OCI-M2 (cell line): ENCODE results near the gene LRRC1.

ENCODE experiments used
- DNase-seq: peaks from one replicate; lab custom pipeline; 2025; ENCODE audit not compliant: unreplicated experiment; lab: John Stamatoyannopoulos, UW

The LRRC1 gene

DNA sequence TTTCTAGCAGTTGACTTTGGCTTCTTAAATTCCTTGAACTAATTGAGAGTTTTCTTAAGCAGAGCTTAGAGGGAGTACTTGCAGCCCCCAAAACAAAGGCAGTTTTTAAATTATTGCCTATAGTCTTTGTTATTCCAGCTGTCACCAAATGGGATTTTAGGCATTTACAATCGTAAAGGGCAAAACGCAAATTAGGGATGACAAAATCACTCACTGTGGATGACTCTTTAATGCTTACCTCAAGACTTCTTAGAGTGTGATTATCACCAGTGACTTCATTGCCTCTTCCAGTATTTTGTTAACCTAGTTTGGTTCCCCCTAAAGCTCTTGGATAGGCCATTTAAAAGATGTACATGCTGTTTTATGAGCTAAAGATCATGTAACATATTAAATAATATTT lies 126.8 kb downstream of the LRRC1 start:
- DNase-seq, result no peak

DNA sequence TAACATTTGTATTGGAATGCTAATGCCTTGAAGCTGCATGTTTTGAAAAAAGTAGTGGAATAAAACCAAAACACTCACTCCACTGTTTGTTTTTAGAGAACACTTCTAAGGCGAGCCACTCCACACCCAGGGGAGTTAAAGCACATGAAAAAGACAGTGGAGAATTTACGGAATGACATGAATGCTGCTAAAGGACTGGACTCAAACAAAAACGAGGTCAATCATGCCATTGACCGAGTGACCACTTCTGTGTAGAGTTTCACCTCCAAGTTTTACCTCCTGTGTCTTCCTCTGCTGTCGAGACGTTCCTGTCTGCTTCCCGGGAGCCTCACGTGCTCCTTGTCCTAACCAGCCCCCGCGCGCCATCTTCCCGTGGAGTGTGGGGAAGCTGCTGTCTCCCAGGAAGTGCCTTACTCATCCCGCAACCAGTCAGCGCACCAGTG lies 127.8 kb downstream of the LRRC1 start:
- DNase-seq, result no peak

DNA sequence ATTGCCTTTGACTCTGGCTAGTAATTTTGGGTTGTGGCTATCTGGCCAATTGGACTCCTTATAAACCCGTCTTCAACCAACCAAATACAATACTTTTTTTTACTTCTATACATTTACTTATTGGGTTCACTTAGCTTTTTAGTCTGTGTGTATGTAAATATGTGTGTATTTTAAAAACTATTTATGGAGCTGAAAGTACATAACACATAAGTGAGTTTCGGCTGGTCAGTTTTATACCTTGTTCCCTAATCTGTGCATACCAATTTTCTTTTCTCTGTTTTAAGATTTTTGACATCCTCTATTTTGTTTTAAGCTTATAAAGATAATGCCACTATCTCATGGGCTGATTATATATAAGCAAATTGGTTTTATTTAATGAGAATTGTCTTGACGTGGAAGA lies 129.5 kb downstream of the LRRC1 start:
- no peak for DNase-seq

DNA sequence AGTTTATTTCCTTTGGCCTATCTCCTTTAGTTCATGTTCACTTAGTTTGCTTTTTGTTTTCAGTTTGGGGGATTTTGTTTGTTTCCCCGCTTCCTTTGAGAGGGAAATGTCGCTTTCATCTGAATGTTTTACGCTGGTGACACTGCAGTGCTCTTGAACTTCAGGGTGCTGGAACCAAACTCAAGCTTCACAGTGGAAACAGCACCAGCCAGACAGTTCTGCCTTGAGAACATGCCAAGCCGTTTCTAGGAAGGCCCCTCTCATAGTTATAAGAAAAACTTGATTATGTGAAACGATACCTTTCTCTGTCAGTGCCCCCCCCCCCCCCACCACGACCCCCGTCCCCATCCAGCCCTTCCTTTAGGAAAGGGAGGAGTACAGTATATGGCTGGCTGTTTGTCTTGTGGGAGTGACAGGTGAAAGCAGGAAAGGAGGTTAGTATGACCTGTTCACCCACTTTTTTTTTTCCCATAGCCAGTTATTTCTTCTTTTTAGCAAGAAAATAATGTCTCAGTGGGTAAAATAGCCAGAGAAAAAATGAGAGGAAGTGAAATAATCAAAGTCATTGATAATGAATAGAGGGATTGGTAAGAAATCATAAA lies 130.1 kb downstream of the LRRC1 start:
- no peak for DNase-seq

DNA sequence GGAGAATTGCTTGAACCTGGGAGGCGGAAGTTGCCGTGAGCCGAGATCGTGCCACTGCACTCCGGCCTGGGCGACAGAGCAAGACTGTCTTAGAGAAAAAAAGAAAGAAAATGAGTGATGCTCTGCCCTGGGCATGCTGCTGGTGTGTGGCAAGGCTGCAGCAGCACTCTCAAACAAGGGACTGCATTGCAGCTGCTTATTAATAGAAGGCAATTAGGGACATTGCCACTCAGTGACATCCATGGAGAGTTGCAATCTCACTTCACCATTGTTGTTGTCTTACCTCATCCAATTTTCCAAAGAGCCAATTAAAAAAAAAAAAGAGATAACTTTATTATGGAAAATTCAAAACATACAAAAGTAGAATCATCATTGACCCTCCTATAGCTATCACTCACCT lies 131.1 kb downstream of the LRRC1 start:
- no peak for DNase-seq

DNA sequence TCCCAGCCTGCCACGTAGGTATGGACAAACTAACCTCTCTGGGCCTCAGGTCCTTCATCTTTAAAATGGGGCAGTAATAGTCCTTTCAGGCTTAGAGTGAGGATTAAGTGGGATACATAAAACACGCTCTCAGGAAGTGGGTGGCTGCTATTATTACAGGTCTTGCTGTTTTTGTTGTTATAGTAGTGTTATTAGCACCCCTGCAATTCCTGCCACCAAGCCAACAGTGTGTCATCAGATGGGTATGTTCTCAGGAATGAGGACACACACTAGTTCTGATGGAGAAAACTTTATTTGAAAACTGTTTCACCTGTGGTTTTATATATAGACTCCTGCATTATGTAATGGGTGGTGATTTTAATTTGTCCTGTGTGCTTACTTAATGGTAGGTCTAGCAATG lies 131.7 kb downstream of the LRRC1 start:
- no peak for DNase-seq

DNA sequence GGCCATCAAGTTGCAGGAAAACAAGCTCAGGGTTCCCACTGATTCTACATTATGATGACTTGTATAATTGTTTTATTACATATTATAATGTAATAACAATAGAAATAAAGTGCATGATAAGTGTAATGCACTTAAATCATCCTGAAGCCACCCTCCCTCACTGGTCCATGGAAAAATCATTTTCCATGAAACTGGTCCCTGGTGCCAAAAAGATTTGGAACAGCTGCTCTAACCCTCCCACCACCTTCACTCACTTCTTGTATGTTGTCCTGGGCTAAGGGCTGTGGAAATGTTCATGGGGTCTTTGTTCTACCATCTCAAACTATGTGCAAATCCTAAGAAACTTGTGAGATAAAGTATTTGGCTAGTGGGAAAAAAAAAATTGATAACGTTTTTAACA lies 133.8 kb downstream of the LRRC1 start:
- no peak for DNase-seq

DNA sequence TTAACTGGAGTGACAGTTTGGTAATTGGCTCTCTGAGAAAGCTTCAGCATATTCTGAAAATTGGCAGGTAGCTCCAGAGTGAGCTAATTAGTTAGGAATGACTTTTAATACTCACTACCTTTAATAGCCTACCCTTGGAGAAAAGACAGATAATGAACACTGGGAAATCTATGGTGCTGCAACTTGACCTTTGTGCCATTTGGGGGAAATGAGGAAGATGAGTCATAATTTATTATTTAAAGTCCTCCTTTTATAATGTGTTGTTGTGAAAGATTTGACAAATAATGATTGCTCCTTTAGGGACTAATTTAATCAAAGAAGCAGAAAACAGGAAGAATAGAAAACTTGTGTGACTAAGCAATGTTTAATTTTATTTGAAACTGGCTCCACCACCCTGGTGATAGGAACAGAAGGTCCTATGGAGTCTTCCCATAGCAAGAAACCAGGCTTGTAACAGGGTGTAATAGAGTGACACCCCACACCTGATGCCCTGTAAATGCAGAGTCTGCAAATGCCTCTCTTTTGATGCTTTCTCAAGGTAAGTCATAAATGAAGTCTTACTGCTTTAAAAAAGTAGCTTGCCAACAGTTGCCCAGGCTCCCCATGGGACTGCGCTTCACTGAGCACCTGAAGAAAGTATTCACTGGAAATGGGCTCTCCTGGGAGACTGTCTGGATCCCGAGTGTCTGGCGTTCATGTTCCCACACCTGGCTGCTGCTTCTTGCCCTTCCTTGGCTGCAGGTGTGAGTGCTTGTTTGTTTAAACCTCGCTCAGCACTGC lies 134.4 kb downstream of the LRRC1 start:
- no peak for DNase-seq

DNA sequence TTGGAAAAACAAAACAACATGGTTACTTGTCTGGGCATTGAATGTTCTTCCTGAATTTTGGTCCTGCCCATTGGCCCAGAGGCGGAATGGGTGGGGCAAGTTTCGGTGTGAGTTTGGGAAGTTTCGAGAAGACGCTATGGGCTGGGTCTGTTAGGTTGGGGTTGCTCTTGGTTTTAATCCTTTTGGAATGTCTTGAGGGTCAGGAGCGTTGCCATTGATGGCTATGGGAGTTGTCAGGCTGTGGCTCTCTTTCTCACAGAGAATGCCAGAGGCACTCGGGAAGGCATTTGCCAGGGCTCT lies 135.0 kb downstream of the LRRC1 start:
- DNase-seq, result no peak

DNA sequence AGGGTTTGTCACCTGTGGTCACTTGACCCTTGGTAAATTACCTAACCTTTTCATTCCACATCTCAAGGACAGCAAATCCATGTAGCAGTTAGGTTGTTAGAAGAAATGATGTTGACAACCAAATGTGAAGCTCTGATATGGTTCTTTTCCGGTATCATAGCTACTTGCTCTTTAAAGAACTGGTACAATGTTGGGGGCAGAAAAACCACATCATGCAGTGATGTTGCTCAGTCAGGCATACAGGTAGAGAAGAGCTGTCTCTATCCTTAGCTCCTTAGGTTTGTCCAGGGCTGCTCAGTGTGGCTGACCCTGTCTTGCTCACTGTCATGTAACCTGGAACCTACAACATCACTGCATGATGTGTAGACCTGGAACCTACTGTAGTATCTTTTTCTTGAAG lies 135.5 kb downstream of the LRRC1 start:
- no peak for DNase-seq

DNA sequence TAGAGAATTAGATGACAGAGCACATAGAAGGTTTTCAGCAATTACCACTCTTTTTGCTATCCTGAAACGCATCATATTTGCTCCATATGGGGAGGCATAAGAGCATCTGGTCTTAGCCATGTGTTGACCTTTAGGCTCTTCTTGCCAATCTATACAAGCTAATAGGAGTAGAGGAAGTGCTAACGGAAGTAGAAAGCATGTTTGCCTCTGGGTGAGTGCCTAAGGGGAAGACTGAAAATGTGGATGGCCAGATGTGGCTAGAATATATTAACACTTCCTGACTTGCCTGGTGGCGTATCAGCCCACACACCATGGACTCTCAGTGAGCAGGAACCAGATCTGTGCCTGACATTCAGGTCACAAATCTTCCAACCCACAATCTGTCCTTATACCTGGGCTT lies 136.3 kb downstream of the LRRC1 start:
- no peak for DNase-seq

DNA sequence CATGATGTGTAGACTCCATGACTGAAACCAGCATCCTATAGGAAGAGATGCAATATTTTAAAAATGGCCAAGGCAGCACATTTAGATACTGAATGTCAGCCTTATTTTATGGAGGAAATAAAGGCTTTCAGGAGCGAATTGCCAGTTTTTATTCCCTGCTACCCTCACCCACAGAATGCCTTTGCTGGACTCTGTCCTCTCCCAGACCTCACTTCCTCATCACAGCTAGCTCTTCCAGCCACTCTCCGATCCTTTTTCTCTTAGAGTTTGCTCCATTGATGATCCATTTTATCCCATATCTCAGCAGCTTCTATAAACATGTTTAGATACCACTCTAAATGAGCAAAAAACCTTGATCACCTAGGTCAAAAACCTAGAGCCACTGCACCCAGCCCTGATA lies 137.7 kb downstream of the LRRC1 start:
- no peak for DNase-seq

DNA sequence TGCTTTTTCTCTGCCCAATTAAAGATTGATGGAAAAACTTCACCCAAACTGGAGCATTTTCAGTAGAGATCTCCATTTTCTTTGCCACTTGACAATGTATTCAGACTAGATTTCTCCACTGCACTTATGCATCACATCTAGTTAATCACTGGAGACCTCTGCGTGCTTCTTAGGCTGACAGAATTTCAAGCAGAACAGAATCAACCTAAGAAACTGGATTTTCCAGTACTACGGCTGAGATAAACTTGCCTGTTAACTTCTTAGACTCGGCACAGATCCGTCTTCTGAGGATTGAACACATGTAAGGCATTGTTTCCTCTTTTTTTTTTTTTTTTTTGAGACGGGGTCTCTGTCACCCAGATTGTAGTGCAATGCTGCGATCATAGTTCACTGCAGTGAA lies 139.2 kb downstream of the LRRC1 start:
- no peak for DNase-seq

DNA sequence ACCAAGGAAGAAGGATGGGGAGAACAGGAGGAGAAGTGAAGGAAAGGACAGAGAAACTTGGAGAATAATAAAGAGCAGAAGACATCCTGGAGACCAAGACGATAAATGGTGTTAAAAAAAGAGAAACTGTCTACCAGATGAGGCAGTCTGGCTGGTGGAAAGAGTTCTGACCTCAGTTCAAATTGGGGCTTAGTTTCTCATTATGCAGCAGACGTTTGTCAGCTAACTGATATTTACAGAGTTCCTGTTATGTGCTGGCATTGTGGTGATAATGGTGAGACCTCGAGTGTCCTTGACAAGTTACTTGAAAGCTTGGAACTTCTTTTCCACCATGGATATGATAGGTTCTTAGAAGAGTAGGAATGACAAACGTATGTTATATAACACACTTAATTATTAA lies 142.7 kb downstream of the LRRC1 start:
- no peak for DNase-seq

DNA sequence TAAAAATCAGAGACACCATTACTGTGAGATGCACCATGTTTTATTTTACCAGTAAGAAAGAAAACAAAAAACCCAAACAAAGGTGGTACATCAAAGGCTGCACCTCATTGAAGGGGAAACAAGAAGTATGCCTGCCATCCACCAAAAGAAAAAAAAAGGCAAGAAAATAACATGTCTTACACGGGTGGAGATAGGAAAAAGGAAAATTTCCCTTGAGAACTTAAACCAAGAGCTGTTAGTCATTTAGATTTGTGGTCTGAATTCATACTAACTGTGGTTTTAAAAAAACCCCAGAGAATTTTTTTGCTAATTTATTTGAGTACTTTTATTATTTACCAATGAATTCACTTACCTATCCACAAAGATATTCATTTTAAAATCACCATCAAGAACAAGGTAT lies 144.0 kb downstream of the LRRC1 start:
- no peak for DNase-seq

DNA sequence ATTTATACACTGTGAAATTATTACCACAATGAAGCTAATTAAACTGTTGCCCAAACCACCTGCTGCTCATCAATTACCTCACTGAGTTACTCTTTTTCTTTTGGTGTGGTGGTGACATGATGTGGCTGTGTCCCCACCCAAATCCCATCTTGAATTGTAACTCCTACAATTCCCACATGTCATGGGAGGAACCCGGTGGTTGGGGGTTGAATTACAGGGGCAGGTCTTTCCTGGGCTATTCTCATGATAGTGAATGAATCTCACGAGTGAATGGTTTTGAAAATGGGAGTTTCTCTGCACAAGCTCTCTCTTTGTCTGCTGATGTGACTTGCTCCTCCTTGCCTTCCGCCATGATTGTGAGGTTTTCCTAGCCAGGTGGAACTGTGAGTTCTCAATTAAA lies 145.0 kb downstream of the LRRC1 start:
- no peak for DNase-seq

DNA sequence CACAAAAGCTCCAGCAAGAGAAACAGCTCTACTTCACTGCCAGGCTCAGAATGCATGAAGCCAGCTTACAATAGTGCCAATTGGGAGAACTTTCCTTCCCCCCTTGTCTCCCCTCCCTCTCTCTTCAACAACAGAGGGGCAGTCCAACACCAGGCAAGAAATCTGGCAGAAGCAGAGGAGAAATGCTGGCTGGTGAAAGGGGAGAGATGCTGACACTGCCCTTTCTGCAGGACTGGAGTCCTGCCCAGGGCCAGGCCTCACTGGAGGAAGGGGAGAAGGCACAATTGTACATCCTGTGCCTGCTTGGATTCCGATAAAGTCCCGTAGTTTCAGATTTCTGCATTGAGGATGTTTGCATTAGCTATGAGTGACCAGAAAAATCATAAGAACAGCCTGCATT lies 148.6 kb downstream of the LRRC1 start:
- DNase-seq, result no peak

DNA sequence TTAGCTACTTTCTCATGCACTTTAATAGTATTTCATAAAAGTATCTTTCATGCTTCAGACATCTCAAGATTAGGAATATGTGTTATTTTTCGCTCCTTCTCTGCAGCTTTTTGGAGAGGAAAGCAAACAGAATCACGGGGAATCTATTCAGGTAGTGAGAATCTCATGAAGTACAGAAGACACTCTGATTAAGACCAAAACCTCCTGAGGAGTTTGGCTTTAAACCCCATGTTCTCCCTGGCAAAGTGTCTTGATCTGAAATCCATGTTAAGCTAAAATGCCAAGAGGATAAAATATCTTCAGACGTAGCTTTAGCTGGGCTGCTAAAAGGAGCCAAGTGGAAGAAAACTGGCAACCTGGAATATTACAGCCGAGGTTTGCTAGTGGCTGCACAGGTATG lies 149.3 kb downstream of the LRRC1 start:
- no peak for DNase-seq

DNA sequence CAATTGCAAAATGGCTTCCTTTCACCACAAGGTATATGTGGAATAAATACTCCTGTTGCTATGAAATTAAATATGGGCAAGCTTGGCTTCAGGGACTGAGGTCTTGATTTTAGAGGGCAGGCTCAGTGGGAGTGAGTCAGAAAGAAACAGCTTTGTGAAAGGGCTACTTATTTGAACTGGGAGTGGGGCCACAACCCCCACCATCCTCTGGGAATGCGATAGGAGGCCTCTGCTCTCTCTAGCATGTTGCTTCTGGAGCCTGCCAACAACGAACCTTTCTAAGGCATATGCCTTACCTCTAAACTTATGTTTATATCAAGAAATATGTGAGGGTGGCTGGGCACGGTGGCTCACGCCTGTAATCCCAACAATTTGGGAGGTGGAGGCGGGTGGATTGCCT lies 149.7 kb downstream of the LRRC1 start:
- no peak for DNase-seq

DNA sequence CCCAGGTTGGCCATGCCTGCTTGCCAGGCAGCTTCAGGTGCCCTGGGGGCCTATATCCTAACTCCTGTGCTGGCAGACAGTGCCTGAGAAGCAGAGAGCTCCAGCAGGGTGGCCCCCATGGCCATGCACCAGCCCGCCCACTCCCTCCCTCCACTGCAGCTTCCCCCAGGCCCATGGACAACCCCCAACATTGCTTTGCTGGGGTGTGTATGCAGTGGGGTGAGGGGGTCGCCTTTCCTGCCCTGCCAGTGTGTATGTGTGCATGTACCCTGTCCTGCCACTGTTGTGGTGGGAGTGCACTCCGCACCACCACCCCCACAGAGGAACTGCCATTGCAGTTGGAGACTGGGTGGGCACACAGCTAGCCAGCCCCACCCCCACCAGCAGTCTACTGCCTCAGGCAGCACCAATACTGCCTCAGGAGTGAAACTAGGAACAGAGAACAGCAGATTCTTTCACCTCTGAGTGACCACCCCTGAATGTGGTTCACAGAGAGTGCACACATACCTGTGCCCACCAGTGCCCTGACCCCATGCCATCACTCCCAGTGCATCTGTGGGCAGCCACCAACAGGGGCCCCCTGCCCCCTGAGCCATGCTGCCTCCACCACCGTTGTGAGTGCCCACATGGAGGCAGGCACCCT lies 151.1 kb downstream of the LRRC1 start:
- DNase-seq, result no peak

DNA sequence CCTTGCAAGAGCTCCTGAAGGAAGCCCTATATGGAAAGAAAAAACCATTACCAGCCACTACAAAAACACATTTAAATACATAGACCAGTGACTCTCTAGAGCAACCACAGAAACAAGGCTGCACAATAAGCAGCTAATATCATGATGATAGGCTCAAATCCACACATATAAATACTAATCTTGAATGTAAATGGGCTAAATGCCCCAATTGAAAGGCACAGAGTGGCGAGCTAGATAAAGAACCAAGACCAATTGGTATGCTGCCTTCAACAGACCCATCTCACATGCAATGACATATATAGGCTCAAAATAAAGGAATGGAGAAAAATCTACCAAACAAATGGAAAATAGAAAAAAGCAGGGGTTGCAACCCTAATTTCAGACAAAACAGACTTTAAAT lies 153.0 kb downstream of the LRRC1 start:
- no peak for DNase-seq

DNA sequence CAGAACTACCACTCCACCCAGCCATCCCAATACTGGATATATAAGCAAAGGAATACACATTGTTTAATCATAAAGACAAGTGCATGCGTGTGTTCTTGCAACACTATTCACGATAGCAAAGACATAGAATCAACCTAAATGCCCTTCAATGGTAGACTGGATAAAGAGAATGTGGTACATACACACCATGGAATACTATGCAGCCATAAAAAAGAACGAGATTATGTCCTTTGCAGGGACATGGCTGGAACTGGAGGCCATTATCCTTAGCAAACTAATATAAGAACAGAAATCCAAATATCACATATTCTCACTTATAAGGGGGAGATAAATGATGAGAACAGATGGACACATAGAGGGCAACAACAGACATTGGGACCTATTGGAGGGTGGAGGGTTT lies 156.6 kb downstream of the LRRC1 start:
- no peak for DNase-seq
